Measurements from ENCODE around the gene ANXA2R. TPM values are rescaled to one million over a fixed set of nuclear protein-coding genes. Genes with fewer than 3 reads are reported as not detected.

ANXA2R gene
- total and polyA plus RNA-seq, 2 of the 13 experiments (the other 11 are each of a cell fraction or from before 2014, with no cell fraction given): 0.95 to 1.3 TPM

DNA sequence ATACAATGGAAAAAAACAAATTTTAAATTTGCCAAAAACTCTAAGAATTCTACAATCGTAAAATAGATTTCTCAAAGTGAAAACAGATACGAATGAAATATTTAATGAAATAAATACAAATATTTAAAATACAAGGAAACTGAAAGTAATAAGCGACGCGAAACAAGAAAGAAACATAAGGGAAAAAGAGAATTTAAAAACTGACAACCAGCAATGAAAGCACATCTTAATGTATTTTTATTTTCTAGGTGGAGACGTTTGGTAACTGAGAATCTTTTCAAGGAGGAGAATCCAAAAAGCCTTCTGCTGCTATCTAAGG lies 1.0 kb downstream of the ANXA2R start:
- ChIA-PET POLR2A (interaction anchor here (1.2 to 1.8 kb wide), 2 partner anchors 19 to 21 kb away, joined by 5 to 6 read pairs; no protein-coding TSS in a partner anchor), CTCF (ENCODE audit: low intra/inter-chr PET ratio, low total read pairs) (interaction anchor here (1.1 to 4.9 kb wide), 5 partner anchors 19 to 66 kb away, joined by 3 to 29 read pairs (median 15); no protein-coding TSS in a partner anchor)
- H3K4me1 ChIP-seq (ENCODE audit: insufficient read depth, low read length): peaks cover 29% of the 10 kb centered on the region
- H3K27ac ChIP-seq (ENCODE audit: extremely low read length, insufficient read depth, low read length): peak overlapping the region; percentile 53
- DNase-seq (ENCODE audit: low spot score) (no peak), ATAC-seq (no peak), FAIRE-seq (no peak)
- H3K36me3 ChIP-seq (replicated peaks in 1 of 2; ENCODE audit: control insufficient read depth in 1 of 2, insufficient read depth in 2 of 2, low read length in 2 of 2): no peaks in the 10 kb centered on the region
- peak overlapping the region; percentile 77 to 82 (median 81) for H3K4me3 ChIP-seq (replicated peaks in 1 of 3; ENCODE audit: insufficient read depth in 1 of 3, low read depth in 2 of 3, low read length in 3 of 3)
- H3K79me2 ChIP-seq (ENCODE audit: insufficient read depth, low read length): no peaks in the 10 kb centered on the region
- in situ Hi-C loops (cut with HindIII; ENCODE audit: extremely low pct_ligation_motif_present, low pct_unique_long_range_greater_than_20kb): no loop called here
- intact Hi-C loops (cut with micrococcal nuclease; ENCODE audit: unreplicated experiment): loop anchor here (1.0 kb wide), 1 partner anchor 130 kb away; no protein-coding TSS in a partner anchor
- 18% methylated on average over 6 of the region's 6 CpGs for WGBS (ENCODE audit: low lambda C conversion rate)
- H4K20me1 ChIP-seq (ENCODE audit: insufficient read depth, low read length): no peaks in the 10 kb centered on the region
- no TSS peak for BruUV-seq (replicated peaks)
- H3K9ac ChIP-seq (ENCODE audit: insufficient read depth, low read depth, low read length): peak overlapping the region; percentile 57
- H3K9me3 ChIP-seq (ENCODE audit: low read length): no peaks in the 10 kb centered on the region
- peak overlapping the region; percentile 84 for H2AFZ ChIP-seq (ENCODE audit: low read length)
- H3K4me2 ChIP-seq (ENCODE audit: low read depth, low read length): peak overlapping the region; percentile 91
- TF ChIP-seq RELA (CRISPR knock-in tag; IDR thresholded peaks at IDR 0.05): no peak
- TF ChIP-seq ZNF20 (CRISPR knock-in tag; IDR thresholded peaks at IDR 0.05): 0 out of 2 replicates have a peak, but pooled peaks have one; percentile 4
- H3K27me3 ChIP-seq (ENCODE audit: control insufficient read depth in 1 of 2, insufficient read depth in 2 of 2, low read length in 2 of 2): no peaks in the 10 kb centered on the region; a peak in 1 of 5 replicates

DNA sequence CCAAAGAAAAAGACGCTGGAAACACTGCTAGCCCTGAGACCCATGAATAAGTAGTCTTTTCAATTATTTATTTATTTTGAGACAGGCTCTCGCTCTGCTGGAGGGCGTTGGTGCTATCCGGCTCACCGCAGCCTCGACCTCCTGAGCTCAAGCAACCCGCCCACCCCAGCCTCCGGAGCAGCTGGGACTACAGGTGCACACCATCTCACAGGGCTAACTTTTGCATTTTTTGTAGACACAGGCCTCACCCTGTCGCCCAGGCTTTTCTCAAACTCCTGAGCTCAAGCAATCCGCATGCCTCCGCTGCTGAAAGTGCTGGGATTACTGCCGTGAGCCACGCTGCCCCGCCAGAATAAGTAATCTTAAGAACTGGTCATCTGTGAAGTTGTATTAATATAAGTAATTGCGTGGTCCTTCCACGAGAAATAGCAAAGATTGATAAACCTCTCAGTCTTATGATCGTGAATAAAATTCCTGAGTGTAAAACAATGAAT lies 1.6 kb downstream of the ANXA2R start:
- BruUV-seq (replicated peaks): no TSS peak
- no peaks in the 10 kb centered on the region for H3K79me2 ChIP-seq (ENCODE audit: insufficient read depth, low read length)
- H3K4me3 ChIP-seq (replicated peaks in 1 of 3; ENCODE audit: insufficient read depth in 1 of 3, low read depth in 2 of 3, low read length in 3 of 3): no peak overlapping the region
- no peak overlapping the region for H3K27ac ChIP-seq (ENCODE audit: extremely low read length, insufficient read depth, low read length)
- H4K20me1 ChIP-seq (ENCODE audit: insufficient read depth, low read length): no peaks in the 10 kb centered on the region
- FAIRE-seq (no peak), DNase-seq (ENCODE audit: low spot score) (no peak), ATAC-seq (no peak)
- intact Hi-C loops (cut with micrococcal nuclease; ENCODE audit: unreplicated experiment) (no loop called here), in situ Hi-C loops (cut with HindIII; ENCODE audit: extremely low pct_ligation_motif_present, low pct_unique_long_range_greater_than_20kb) (no loop called here)
- no peak overlapping the region for H2AFZ ChIP-seq (ENCODE audit: low read length)
- TF ChIP-seq ZNF24 (IDR thresholded peaks at IDR 0.05) (no peak), ZNF644 (CRISPR knock-in tag; IDR thresholded peaks at IDR 0.05; ENCODE audit: low read depth) (no peak), HMGA1 (CRISPR knock-in tag; conservative IDR thresholded peaks at IDR 0.05) (no peak), MAFK (conservative IDR thresholded peaks at IDR 0.05 in 1 of 2, IDR thresholded peaks at IDR 0.05 in 1 of 2; ENCODE audit: low read length in 2 of 2) (no peak), CBX1 (IDR thresholded peaks at IDR 0.05; ENCODE audit: low read depth) (no peak), ZNF780A (CRISPR knock-in tag; IDR thresholded peaks at IDR 0.05) (no peak), ZBTB38 (CRISPR knock-in tag; IDR thresholded peaks at IDR 0.05) (no peak; the same call in 1 of the 2 replicates), ZMAT3 (CRISPR knock-in tag; conservative IDR thresholded peaks at IDR 0.05) (no peak), KDM5B (CRISPR knock-in tag; IDR thresholded peaks at IDR 0.05; ENCODE audit: borderline replicate concordance) (no peak), ZNF605 (CRISPR knock-in tag; IDR thresholded peaks at IDR 0.05) (no peak)
- TF ChIP-seq, protein P1, sequence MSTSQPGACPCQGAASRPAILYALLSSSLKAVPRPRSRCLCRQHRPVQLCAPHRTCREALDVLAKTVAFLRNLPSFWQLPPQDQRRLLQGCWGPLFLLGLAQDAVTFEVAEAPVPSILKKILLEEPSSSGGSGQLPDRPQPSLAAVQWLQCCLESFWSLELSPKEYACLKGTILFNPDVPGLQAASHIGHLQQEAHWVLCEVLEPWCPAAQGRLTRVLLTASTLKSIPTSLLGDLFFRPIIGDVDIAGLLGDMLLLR (CRISPR knock-in tag; IDR thresholded peaks at IDR 0.05): no peak
- H3K4me2 ChIP-seq (ENCODE audit: low read depth, low read length): no peak overlapping the region; the same call in 1 of the 2 replicates
- H3K9me3 ChIP-seq (ENCODE audit: low read length): no peaks in the 10 kb centered on the region
- POLR2A ChIA-PET: interaction anchor here (1.2 to 1.8 kb wide), 2 partner anchors 18 to 20 kb away, joined by 5 to 6 read pairs; no protein-coding TSS in a partner anchor
- H3K27me3 ChIP-seq (ENCODE audit: control insufficient read depth in 1 of 2, insufficient read depth in 2 of 2, low read length in 2 of 2): no peaks in the 10 kb centered on the region; a peak in 1 of 5 replicates
- H3K36me3 ChIP-seq (replicated peaks in 1 of 2; ENCODE audit: control insufficient read depth in 1 of 2, insufficient read depth in 2 of 2, low read length in 2 of 2): no peaks in the 10 kb centered on the region
- WGBS (ENCODE audit: low lambda C conversion rate): 94% methylated on average over 17 of the region's 17 CpGs
- H3K9ac ChIP-seq (ENCODE audit: insufficient read depth, low read depth, low read length): no peak overlapping the region
- CTCF ChIA-PET (ENCODE audit: low intra/inter-chr PET ratio, low total read pairs): interaction anchor here (1.1 to 4.9 kb wide), 5 partner anchors 19 to 67 kb away, joined by 3 to 29 read pairs (median 15); no protein-coding TSS in a partner anchor
- H3K4me1 ChIP-seq (ENCODE audit: insufficient read depth, low read length): peaks cover 30% of the 10 kb centered on the region
